Activated CD4-positive, alpha-beta T cell treated with anti-CD3 and anti-CD28 coated beads for 4 hours (primary cell): Measurements from ENCODE around the gene MITF.
"Not testable (repeated sequence)": the region's sequence is repeated elsewhere in the genome, so short reads cannot be mapped to it uniquely, and the experiment has no call there.

Experiments
- DNase-seq, 2 donors: peaks; one replicate each; pipeline ENCODE4 v3.0.0-alpha.2; 2020

The MITF gene

GRCh38 chr3:69791919-69792399 lies 52.7 kb downstream of the MITF start:
- no peak for DNase-seq

DNA sequence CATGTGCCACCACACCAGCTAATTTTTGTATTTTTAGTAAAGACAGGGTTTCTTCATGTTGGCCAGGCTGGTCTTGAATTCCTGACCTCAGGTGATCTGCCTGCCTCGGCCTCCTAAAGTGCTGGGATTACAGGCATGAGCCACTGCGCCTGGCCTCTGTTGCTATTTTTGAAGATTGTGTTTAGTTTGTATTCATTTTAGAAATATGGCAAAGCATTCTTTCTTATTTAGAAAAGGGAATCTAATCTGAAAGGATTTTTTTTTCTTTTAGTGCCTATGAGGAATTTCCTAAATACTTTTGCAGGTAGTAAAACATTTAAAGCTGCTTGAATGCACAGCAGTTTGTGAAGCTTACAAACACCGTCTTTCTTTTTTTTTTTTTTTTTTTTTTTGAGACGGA lies 56.9 kb downstream of the MITF start:
- not testable (repeated sequence) for DNase-seq

GRCh38 chr3:69803681-69804270 lies 64.5 kb downstream of the MITF start:
- no peak for DNase-seq

- DNase-seq, result no peak
These were observed 66.2 kb downstream of the MITF start for GRCh38 chr3:69805491-69805890.

DNA sequence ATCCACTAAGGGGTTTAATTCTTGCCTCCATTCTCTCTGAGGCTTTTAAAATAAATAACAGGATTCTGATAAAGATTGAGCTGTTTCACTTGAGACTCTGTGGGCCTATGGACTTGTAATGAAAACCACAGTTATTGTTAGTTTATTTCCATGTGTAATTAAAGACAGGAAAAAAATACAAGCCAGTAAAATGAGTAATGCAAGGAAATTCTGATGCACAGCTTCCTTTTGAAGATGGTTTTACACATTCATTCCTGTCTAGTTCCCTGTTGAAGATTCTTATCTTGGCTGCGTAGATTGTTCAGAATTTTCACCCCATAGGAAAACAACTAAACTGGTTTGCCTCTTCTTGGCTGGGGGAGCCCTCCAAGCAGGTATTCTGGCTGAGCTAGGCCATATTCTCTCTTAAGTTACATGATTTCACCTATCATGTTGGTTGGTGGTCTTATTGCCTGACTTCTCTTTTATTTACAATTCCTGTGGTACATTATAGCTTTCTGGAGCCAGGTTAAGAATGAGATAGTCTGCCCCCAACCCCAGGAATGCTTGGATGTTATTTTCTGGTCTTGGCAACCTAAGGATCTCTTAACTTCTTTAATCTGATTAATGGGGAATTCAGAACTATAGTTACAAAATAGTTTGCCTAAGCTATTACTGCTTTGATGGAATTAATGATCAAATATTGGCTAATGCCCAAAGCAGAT lies 67.6 kb downstream of the MITF start:
- no peak for DNase-seq

DNA sequence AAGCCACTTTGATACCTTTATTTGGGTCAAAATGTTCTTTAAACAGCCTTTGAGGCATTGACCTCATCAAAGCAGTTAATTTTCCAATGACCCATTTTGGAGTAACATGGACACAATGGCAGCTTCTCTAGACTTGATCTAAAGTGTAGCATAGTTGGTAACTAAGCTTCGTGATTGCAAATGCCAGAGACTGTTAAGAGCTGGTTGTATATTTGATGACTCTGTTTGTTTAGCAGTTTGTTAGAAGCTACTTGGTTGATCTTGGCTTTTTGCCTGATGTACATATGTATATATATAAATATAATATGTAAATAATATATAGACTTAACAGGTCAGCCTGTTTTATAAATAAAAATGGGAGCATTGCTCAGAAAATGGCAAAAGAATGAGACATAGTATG lies 68.4 kb downstream of the MITF start:
- no peak for DNase-seq

DNA sequence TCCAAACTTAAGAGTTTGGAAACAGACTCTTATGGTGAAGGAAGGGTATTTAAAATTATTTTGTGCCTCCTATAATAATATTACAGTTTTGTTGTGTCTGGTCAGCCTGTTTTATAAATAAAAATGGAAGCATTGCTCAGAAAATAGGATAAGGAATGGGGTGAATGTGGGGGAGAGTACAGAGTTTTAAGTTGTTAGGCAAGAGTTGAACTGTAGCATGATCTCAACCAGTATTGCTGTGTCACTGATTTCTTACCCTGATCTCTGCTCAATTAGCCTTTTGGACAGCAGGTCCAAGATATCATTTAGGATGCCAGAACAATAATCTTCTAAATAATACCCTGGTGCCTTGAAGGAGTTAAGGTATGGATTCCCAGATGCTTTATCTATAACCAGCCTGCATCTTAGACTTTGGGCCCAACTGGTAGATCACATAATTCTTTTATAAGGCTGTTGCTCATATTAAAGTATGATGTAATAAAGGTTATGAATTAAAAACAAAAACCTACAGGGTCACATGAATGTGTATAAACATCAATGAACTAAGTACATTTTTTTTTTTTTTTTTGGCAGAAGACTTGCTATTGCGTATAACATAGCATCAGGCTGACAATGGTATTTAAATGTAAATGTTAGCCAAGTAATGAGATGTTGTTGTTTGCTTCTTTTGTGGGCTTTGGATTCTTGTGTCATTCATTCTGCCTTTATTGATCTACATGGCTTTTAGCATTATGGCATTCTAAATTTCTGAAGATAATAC lies 70.0 kb downstream of the MITF start:
- DNase-seq, result no peak

- no peak for DNase-seq
These were observed 72.5 kb downstream of the MITF start for GRCh38 chr3:69811452-69812401.

GRCh38 chr3:69815970-69816369 lies 76.7 kb downstream of the MITF start:
- no peak for DNase-seq

DNA sequence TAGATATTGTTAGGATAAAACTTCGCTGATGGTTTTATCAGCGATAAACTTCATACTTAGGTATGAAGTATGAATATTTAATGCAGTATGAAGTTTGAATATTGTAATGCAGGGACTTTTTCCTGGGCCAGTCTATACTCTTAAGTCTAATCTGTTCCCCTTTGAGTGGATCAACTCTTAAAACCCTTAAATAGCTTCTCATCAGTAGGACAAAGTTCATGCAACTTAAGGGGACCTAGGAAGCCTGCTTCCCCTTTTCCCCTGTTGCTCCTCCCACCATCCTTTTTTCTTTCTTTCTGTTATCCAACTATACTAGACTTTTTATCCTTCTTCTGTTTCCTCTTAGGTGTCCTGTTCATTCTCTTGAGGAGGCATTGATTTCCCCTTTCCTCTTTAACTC lies 78.7 kb downstream of the MITF start:
- no peak for DNase-seq

DNA sequence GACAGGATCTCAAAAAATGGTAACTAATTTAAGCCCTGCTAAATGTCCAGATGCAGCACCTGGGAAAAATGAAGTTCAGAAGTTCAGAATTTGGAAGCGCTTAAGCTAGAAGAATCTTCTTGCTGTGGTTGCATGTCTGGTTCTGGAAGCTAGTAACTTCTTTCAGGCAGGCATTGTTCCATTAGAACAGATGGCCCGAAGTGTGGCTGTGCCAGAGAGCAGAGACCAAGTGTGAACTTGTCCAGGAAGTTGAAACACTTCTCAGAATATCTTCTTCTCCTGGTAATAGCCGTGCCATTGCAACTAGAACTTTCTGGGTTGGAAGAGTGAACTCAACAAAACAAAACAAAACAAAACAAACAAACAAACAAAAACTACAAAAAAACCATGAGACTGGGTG lies 80.0 kb downstream of the MITF start:
- no peak for DNase-seq

- no peak for DNase-seq
These were observed 81.9 kb downstream of the MITF start for GRCh38 chr3:69821133-69821532.

GRCh38 chr3:69823743-69824142 lies 84.5 kb downstream of the MITF start:
- DNase-seq, result no peak

GRCh38 chr3:69825446-69825845 lies 86.2 kb downstream of the MITF start:
- DNase-seq, result no peak

GRCh38 chr3:69827127-69827526 lies 87.9 kb downstream of the MITF start:
- DNase-seq, result no peak

DNA sequence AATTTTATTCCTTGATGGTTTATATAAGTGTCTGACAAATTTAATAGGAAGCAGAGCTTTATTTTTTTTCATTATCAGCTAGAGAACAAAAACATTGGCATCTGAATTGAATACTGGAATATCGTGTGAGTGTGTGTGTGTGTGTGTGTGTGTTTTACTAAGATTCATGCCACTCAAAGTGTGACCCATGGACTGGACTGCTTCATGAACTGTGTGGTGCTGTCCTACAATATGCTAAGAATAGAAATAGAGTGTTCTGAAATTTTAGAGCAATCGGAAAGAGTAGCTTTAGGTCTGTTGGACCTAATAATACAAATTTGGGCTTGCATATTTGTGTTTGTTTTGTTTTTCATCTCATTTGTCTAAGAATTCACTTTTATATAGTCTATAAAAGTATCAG lies 89.6 kb downstream of the MITF start:
- DNase-seq, result no peak

DNA sequence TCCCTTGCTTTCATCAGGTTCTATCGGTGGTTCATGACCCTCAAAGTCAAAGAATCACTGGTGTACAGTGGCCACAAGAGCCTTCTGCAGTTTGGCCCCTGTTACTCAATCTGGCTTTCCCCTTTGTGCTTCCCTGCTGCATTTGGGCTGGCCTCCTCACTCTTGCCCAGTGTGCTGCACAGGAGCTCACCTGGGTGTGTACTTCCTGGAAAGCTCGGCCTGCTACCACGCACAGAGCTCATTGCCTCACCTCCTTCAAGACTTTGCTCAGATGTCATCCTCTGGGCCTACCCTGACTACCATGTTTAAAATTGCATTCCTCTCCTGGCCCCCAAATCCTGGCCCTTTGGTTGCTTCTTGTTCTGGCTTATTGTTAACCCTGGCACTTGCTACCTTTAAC lies 90.9 kb downstream of the MITF start:
- DNase-seq, result no peak

GRCh38 chr3:69831737-69832136 lies 92.5 kb downstream of the MITF start:
- no peak for DNase-seq

- no peak for DNase-seq
These were observed 94.3 kb downstream of the MITF start for GRCh38 chr3:69833591-69833990.

DNA sequence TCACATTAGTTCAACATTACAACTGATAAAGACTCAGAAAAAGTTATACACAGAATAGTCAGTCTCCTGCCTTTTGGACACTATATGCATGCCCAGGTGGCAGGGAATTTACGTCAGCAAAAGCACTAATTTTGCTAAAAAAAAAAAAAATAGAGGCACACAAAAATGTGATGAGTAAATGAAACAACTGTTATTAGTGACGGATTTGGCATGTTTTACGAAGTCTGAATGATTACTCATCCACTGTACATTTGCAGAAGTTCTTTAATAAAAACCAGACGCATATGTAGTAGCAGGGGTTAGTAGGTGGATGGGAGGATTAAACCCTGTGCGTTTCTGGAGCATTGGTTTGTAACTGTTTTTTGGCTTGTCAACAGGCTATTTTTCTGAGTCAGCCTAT lies 99.0 kb downstream of the MITF start:
- no peak for DNase-seq

DNA sequence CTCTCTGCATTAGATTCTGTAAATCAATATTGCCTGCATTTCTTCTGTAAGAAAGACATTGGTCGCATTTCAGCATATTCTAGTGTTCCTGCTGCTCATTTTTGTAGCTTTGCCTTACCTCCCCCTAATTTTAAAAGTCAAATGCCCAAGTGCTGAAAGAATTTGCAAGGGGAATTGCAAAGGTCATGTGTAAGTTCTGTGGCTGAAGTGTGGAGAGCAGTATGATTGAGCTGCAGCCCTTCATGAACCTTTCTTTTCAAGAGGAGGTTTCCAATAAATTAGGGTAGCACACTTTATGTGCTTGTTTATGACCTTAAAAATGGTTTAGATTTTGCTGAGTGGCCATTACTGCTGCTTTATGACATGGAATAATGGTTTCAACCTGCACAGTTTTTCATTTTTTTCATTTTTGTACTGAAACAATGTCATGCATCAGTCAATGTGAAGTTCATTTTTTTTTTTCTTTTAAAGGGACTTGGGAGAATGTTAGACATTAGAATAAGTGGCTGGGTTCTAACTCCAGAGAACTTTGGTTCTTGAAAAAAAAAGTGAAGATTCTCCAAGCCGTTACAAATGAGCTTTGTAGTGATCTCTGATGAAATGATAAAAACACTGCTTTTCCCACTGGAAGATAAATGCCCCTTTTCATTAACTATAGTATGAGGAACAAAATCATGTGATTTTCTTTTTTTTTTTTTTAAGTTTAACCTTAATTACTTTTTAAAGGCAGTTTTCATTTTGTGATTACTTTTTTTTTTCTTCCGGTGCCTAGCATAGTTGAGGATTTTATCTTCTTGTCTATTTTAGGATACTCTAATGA lies 99.6 kb downstream of the MITF start:
- DNase-seq, result no peak

- no peak for DNase-seq
These were observed 103.1 kb downstream of the MITF start for GRCh38 chr3:69842351-69842750.
